Neural progenitor cell (in vitro differentiated cells): Measurements from ENCODE around the gene KDM4B. TPM values are rescaled to one million over a fixed set of nuclear protein-coding genes. Genes with fewer than 3 reads are reported as not detected.
"Not testable (repeated sequence)": the region's sequence is repeated elsewhere in the genome, so short reads cannot be mapped to it uniquely, and the experiment has no call there.

Experiments
- DNase-seq: peaks from one replicate; pipeline ENCODE4 v3.0.0-alpha.2; 2016; ENCODE audit warnings: low spot score
- H2AFZ ChIP-seq: fragments of 200-600 bp; sonication (generic); replicated peaks from 2 replicates; pipeline ENCODE4 v1.6.1; 2016; ENCODE audit warnings: antibody characterized with exemption
- H3F3A ChIP-seq: fragments of 200-600 bp; sonication (generic); 2 replicates; pipeline ENCODE4 v1.6.1; 2016; ENCODE audit warnings: antibody characterized with exemption, low read depth
- H3K27ac ChIP-seq: fragments of 200-600 bp; sonication (generic); 2 replicates; pipeline ENCODE4 v1.5.1; 2016; ENCODE audit warnings: mild to moderate bottlenecking
- H3K27me3 ChIP-seq: fragments of 200-600 bp; sonication (generic); 2 replicates; pipeline ENCODE4 v1.6.1; 2016; ENCODE audit warnings: mild to moderate bottlenecking, moderate library complexity
- H3K36me3 ChIP-seq: fragments of 200-600 bp; sonication (generic); 2 replicates; pipeline ENCODE4 v1.5.1; 2016
- H3K4me1 ChIP-seq: fragments of 200-600 bp; sonication (generic); 2 replicates; pipeline ENCODE4 v1.6.1; 2016; ENCODE audit warnings: mixed run types
- H3K4me2 ChIP-seq: fragments of 200-600 bp; sonication (generic); 2 replicates; pipeline ENCODE4 v1.6.1; 2016
- H3K4me3 ChIP-seq: fragments of 200-600 bp; sonication (generic); 2 replicates; pipeline ENCODE4 v1.5.1; 2016
- H3K79me2 ChIP-seq: fragments of 200-600 bp; sonication (generic); 2 replicates; pipeline ENCODE4 v1.6.1; 2016; ENCODE audit warnings: low read depth
- H3K9ac ChIP-seq: fragments of 200-600 bp; sonication (generic); 2 replicates; pipeline ENCODE4 v1.6.1; 2016
- H3K9me3 ChIP-seq: fragments of 200-600 bp; sonication (generic); 2 replicates; pipeline ENCODE4 v1.5.1; 2016; ENCODE audit warnings: low read depth
- H4K20me1 ChIP-seq: fragments of 200-600 bp; sonication (generic); 2 replicates; pipeline ENCODE4 v1.6.1; 2016; ENCODE audit warnings: low read depth
- H3K27ac Mint-ChIP-seq: 3 replicates; pipeline ENCODE4 v1.8.0; 2021; ENCODE audit warnings: mixed read lengths
- H3K27me3 Mint-ChIP-seq: 2 replicates; pipeline ENCODE4 v1.8.0; 2022; ENCODE audit warnings: low read depth, mild to moderate bottlenecking, inconsistent platforms, moderate library complexity, mixed read lengths; ENCODE audit not compliant: insufficient read depth
- H3K36me3 Mint-ChIP-seq: 3 replicates; pipeline ENCODE4 v1.8.0; 2021; ENCODE audit warnings: mixed read lengths
- H3K4me1 Mint-ChIP-seq: 3 replicates; pipeline ENCODE4 v1.8.0; 2021; ENCODE audit warnings: mixed read lengths
- H3K4me3 Mint-ChIP-seq: 3 replicates; pipeline ENCODE4 v1.8.0; 2021; ENCODE audit warnings: mild to moderate bottlenecking, moderate library complexity, mixed read lengths
- H3K9me3 Mint-ChIP-seq: 3 replicates; pipeline ENCODE4 v1.8.0; 2020; ENCODE audit warnings: mixed read lengths
- EZH2 ChIP-seq: fragments of 200-600 bp; sonication (generic); IDR thresholded peaks from 2 replicates; pipeline ENCODE4 v1.6.1; 2017; ENCODE audit warnings: antibody characterized with exemption, mild to moderate bottlenecking, moderate library complexity
- EZH2phosphoT487 ChIP-seq: fragments of 200-600 bp; sonication (generic); IDR thresholded peaks from 2 replicates; pipeline ENCODE4 v1.6.1; 2017; ENCODE audit warnings: antibody characterized with exemption
- total RNA-seq: library from RNA; depleted of rRNA; stranded (reverse); fragments of >200 nt; gene quantifications from 2 replicates; pipeline ENCODE4 v1.2.3, GENCODE V29; 2015; ENCODE audit warnings: low replicate concordance
- TF ChIP-seq, protein P1 (sequence below): fragments of 200-600 bp; sonication (generic); IDR thresholded peaks from 2 replicates; pipeline ENCODE4 v1.5.1; 2017; ENCODE audit warnings: antibody characterized with exemption, mild to moderate bottlenecking

The KDM4B gene
- total RNA-seq, 1 donor from 2014 or later, result 16.0 TPM

DNA sequence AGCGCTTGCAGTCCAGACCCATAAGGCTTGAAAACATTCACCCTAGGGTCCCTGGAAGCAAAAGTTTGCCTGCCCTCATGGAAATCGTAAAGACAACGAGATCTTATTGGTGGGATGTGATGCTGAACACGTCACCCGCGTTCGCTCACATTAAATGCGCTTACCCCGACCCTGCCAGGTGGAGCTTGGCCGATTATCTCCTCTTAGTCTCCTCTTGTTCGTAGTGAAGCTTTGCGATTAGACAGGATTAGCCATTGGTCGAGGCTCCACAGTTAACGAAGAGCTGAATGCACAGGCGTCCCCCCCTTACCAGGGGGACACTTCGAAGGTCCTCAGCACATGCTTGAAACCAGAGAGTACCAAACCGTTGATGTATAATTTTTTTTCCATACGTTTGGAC lies 16.0 kb upstream of the KDM4B start:
- no peaks in the 10 kb centered on the region for H3K4me1 ChIP-seq
- no peaks in the 10 kb centered on the region for H3F3A ChIP-seq
- H3K27me3 ChIP-seq, result no peaks in the 10 kb centered on the region
- Mint-ChIP-seq H3K36me3 (peaks cover 36% of the 10 kb centered on the region), H3K9me3 (no peaks in the 10 kb centered on the region), H3K27ac (no peak overlapping the region), H3K4me3 (no peak overlapping the region), H3K27me3 (peaks cover 6% of the 10 kb centered on the region), H3K4me1 (no peaks in the 10 kb centered on the region)
- H3K4me3 ChIP-seq, result no peak overlapping the region
- no peak overlapping the region for H3K9ac ChIP-seq
- no peaks in the 10 kb centered on the region for H4K20me1 ChIP-seq
- H3K36me3 ChIP-seq, result peaks cover 2% of the 10 kb centered on the region
- no peaks in the 10 kb centered on the region for H3K79me2 ChIP-seq
- DNase-seq, result no peak
- TF ChIP-seq, protein P1, sequence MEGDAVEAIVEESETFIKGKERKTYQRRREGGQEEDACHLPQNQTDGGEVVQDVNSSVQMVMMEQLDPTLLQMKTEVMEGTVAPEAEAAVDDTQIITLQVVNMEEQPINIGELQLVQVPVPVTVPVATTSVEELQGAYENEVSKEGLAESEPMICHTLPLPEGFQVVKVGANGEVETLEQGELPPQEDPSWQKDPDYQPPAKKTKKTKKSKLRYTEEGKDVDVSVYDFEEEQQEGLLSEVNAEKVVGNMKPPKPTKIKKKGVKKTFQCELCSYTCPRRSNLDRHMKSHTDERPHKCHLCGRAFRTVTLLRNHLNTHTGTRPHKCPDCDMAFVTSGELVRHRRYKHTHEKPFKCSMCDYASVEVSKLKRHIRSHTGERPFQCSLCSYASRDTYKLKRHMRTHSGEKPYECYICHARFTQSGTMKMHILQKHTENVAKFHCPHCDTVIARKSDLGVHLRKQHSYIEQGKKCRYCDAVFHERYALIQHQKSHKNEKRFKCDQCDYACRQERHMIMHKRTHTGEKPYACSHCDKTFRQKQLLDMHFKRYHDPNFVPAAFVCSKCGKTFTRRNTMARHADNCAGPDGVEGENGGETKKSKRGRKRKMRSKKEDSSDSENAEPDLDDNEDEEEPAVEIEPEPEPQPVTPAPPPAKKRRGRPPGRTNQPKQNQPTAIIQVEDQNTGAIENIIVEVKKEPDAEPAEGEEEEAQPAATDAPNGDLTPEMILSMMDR, result no peak
- TF ChIP-seq EZH2 (no peak), EZH2phosphoT487 (no peak)
- H3K4me2 ChIP-seq, result no peak overlapping the region
- H2AFZ ChIP-seq, result no peak overlapping the region
- H3K27ac ChIP-seq, result no peak overlapping the region
- H3K9me3 ChIP-seq, result no peaks in the 10 kb centered on the region

- H3K36me3 ChIP-seq, H3K4me2 ChIP-seq, H3K4me3 ChIP-seq, H2AFZ ChIP-seq, H4K20me1 ChIP-seq, H3K27me3 ChIP-seq, H3K27ac ChIP-seq, H3K9ac ChIP-seq, H3K4me1 Mint-ChIP-seq, H3K27me3 Mint-ChIP-seq, H3K4me1 ChIP-seq, H3K9me3 Mint-ChIP-seq, H3K9me3 ChIP-seq, H3F3A ChIP-seq, H3K79me2 ChIP-seq, H3K4me3 Mint-ChIP-seq, DNase-seq: not testable (repeated sequence)
- peaks cover 34% of the 10 kb centered on the region for H3K36me3 Mint-ChIP-seq
- peak overlapping the region; percentile 64 for H3K27ac Mint-ChIP-seq
These were observed 14.4 kb upstream of the KDM4B start for GRCh38 chr19:4954320-4955149.

DNA sequence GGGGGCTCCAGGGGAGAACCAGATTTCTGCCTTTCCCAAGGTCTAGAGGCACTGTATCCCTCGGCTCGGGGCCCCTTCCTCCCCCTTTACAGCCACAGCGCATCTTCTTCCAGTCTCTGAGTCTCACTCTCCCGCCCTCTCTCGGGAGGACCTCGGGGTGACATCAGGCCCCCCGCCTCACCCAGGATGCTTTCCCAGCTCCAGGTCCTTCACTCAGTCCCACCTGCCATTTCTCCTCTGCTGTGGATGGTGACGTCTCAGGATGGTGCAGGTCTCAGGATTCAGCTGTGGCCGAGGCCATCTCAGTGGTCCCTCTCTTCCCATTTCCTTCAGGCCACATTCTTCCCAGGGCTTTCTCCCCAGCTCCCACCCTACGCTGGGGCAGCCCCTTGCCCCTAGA lies 13.6 kb upstream of the KDM4B start:
- Mint-ChIP-seq H3K27ac (no peak overlapping the region), H3K4me3 (no peak overlapping the region), H3K9me3 (no peaks in the 10 kb centered on the region), H3K27me3 (peaks cover 6% of the 10 kb centered on the region), H3K4me1 (no peaks in the 10 kb centered on the region), H3K36me3 (peaks cover 37% of the 10 kb centered on the region)
- Histone ChIP-seq H3F3A (no peaks in the 10 kb centered on the region), H3K9ac (no peak overlapping the region), H3K4me1 (no peaks in the 10 kb centered on the region), H3K9me3 (no peaks in the 10 kb centered on the region), H3K4me2 (no peak overlapping the region), H2AFZ (no peak overlapping the region), H4K20me1 (no peaks in the 10 kb centered on the region), H3K4me3 (no peak overlapping the region), H3K27ac (no peak overlapping the region), H3K79me2 (no peaks in the 10 kb centered on the region), H3K36me3 (no peaks in the 10 kb centered on the region), H3K27me3 (no peaks in the 10 kb centered on the region)
- TF ChIP-seq, protein P1, result no peak
- TF ChIP-seq EZH2phosphoT487, result no peak
- no peak for TF ChIP-seq EZH2
- DNase-seq, result no peak

- DNase-seq, result no peak
- TF ChIP-seq, protein P1, result no peak
- TF ChIP-seq EZH2 (no peak), EZH2phosphoT487 (no peak)
- peaks cover 29% of the 10 kb centered on the region for H3K36me3 Mint-ChIP-seq
- H3K9me3 Mint-ChIP-seq, result no peaks in the 10 kb centered on the region
- H3F3A ChIP-seq, result peaks cover 12% of the 10 kb centered on the region
- no peaks in the 10 kb centered on the region for H3K4me1 Mint-ChIP-seq
- H4K20me1 ChIP-seq, result no peaks in the 10 kb centered on the region
- no peaks in the 10 kb centered on the region for H3K79me2 ChIP-seq
- peaks cover 13% of the 10 kb centered on the region for H3K36me3 ChIP-seq
- H3K27ac ChIP-seq, result no peak overlapping the region
- H3K9ac ChIP-seq, result no peak overlapping the region
- H3K4me2 ChIP-seq, result no peak overlapping the region
- no peak overlapping the region for H3K27ac Mint-ChIP-seq
- H3K27me3 Mint-ChIP-seq, result peaks cover 8% of the 10 kb centered on the region
- H3K4me3 Mint-ChIP-seq, result no peak overlapping the region
- no peak overlapping the region for H3K4me3 ChIP-seq
- H3K9me3 ChIP-seq, result no peaks in the 10 kb centered on the region
- no peaks in the 10 kb centered on the region for H3K4me1 ChIP-seq
- H3K27me3 ChIP-seq, result no peaks in the 10 kb centered on the region
- no peak overlapping the region for H2AFZ ChIP-seq
These were observed 10.9 kb upstream of the KDM4B start for GRCh38 chr19:4957981-4958380.
